Ovary (tissue), 9 donors: ENCODE results near the gene UHRF1. TPM values are rescaled to one million over a fixed set of nuclear protein-coding genes. Genes with fewer than 3 reads are reported as not detected.

Experiments
- DNase-seq, 5 donors: peaks; one replicate each; pipeline ENCODE4 v3.0.0-alpha.2; 2019 to 2020
- H3K27ac ChIP-seq, 2 donors: fragments of 200-600 bp; one replicate each; pipeline versions ENCODE4 v1.5.1 to v1.8.0; 2019 to 2022
- H3K27me3 ChIP-seq: fragments of 200-600 bp; one replicate; pipeline ENCODE4 v1.8.0; 2022
- H3K36me3 ChIP-seq: fragments of 200-600 bp; sonication (generic); one replicate; pipeline ENCODE4 v1.5.1; 2019
- H3K4me1 ChIP-seq: one replicate; pipeline ENCODE4 v1.8.1; 2013; ENCODE audit warnings: mild to moderate bottlenecking, moderate library complexity; ENCODE audit not compliant: insufficient read depth
- H3K4me3 ChIP-seq: fragments of 200-600 bp; sonication (generic); one replicate; pipeline ENCODE4 v1.5.1; 2017
- H3K9me3 ChIP-seq, 2 donors: fragments of 200-600 bp in 1 of 2; sonication (generic) in 1 of 2; one replicate each; pipeline versions ENCODE4 v1.5.1 to v1.8.1; 2013 to 2019; ENCODE audit warnings: mild to moderate bottlenecking in 1 of 2, moderate library complexity in 1 of 2
- EP300 ChIP-seq: sonication (generic); formaldehyde crosslinking; IDR thresholded peaks from one replicate; pipeline ENCODE4 v1.6.1; 2017; ENCODE audit warnings: antibody characterized with exemption
- POLR2A ChIP-seq: fragments of 450-650 bp; IDR thresholded peaks from one replicate; pipeline ENCODE4 v1.6.1; 2017; ENCODE audit warnings: antibody characterized with exemption, mild to moderate bottlenecking, moderate library complexity
- WGBS, 3 donors: extraction: QIAGEN DNeasy Blood & Tissue Kit in 1 of 3; methylation state at CpG; one replicate each; pipeline versions ENCODE4 v1.1.5 to v1.1.7; 2013 to 2017; 5-methylcytosine and 5-hydroxymethylcytosine counted together
- intact Hi-C, 4 donors: fragments of 100-400 bp; cut with DNase I; formaldehyde crosslinking; loops; one replicate each; pipeline versions ENCODE4 v1.11.0 to v1.15.1; 2022 to 2023
- polyA plus RNA-seq, 2 donors: library from polyadenylated mRNA; stranded (reverse); fragments of 200-250 nt in 1 of 2; fragments of 350-450 nt in 1 of 2; fragmentation: Illumina TruSeq in 1 of 2; extraction: RNeasy Lipid Tissue Mini Kit (QIAGEN cat#74804) in 1 of 2; gene quantifications; one replicate each; pipeline ENCODE4 v1.2.3, GENCODE V29; 2013 to 2014
- total RNA-seq, 7 donors: library from RNA; depleted of rRNA in 2 of 7; stranded (reverse); fragments of >200 nt in 2 of 7; fragmentation: NEBNext Ultra II Directional in 3 of 7; extraction: Animal tissue kit (Norgen Biotek cat#: 25700) in 3 of 7; gene quantifications; one replicate each; pipeline versions ENCODE4 v1.1.0 to v1.2.4, GENCODE V29; 2016 to 2023
- TF ChIP-seq, protein P1 (sequence below), 3 donors: fragments of 450-650 bp in 2 of 3; fragments of 200-600 bp in 1 of 3; IDR thresholded peaks; one replicate each; pipeline versions ENCODE4 v1.5.1 to v1.8.0; 2016 to 2022; ENCODE audit warnings: antibody characterized with exemption in 3 of 3, mild to moderate bottlenecking in 1 of 3
- donor health status: DM: no; HTN: no; CAD: no; lungs with moderate emphysema.
- donor health status: DM: no; HTN: no; CAD: no.
- donor health status: Bipolar disorder and iron deficiency.
- donor health status: DM: yes; HTN: yes; CAD: no.
- donor health status: DM: no; HTN: no; CAD: no.
- donor health status: DM: yes; HTN: yes; CAD: no.

The UHRF1 gene
- total and polyA plus RNA-seq, 9 donors: 0.18 to 4.0 (median 0.50) TPM

DNA sequence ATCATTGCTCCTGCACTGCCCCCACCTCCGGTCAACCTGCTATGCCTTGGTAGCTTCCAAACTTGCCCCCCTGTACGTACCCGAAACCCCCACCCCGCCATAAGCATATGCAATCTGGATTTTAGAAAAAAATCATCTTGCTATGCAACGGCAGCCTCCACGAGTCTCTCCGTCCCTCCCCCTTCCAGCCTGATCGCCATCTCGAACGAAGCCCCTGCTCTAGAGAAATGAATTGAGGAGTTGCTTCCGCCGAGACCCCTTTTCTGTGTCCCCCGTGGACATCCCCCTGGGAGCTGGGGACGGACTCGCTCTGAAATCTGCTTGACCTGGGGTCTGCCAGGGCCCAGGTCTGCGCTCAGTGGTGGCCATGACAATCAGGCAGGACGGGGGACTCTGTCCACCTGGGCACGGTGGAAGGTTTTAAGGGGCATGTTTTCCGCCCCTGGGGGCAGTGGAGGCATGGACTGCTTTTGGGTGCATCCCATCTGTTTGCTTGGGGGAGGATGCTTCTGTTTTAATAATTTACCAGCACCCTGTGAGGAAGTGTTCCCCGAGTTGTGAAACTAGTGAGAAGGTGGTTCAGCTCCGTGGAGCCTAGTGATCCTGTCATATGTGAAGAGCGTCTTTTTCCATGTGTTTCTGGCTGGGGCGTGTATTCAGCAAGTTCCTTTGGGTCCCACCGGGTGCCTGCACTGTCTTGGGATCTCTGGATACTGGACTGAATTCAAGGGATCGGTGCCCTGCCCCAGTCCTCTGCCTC lies 60.7 kb downstream of the UHRF1 start:
- no peaks in the 10 kb centered on the region for H3K27me3 ChIP-seq
- WGBS, 3 donors: 2% methylated on average over 25 of the region's 25 CpGs
- peak overlapping the region in 1 of 2 donors; percentile 61 for H3K27ac ChIP-seq
- H3K4me1 ChIP-seq: peaks cover 12% of the 10 kb centered on the region
- peak in 3 of 5 donors; percentile 34 to 50 (median 47) for DNase-seq
- TF ChIP-seq EP300: no peak
- TF ChIP-seq, protein P1, sequence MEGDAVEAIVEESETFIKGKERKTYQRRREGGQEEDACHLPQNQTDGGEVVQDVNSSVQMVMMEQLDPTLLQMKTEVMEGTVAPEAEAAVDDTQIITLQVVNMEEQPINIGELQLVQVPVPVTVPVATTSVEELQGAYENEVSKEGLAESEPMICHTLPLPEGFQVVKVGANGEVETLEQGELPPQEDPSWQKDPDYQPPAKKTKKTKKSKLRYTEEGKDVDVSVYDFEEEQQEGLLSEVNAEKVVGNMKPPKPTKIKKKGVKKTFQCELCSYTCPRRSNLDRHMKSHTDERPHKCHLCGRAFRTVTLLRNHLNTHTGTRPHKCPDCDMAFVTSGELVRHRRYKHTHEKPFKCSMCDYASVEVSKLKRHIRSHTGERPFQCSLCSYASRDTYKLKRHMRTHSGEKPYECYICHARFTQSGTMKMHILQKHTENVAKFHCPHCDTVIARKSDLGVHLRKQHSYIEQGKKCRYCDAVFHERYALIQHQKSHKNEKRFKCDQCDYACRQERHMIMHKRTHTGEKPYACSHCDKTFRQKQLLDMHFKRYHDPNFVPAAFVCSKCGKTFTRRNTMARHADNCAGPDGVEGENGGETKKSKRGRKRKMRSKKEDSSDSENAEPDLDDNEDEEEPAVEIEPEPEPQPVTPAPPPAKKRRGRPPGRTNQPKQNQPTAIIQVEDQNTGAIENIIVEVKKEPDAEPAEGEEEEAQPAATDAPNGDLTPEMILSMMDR (IDR thresholded peaks at IDR 0.05): no peak
- H3K4me3 ChIP-seq: peak overlapping the region; percentile 71
- H3K9me3 ChIP-seq: no peaks in the 10 kb centered on the region
- intact Hi-C loops: loop anchor here in 1 of 4 donors (5.0 kb wide), 1 partner anchor 43 kb away; no protein-coding TSS in a partner anchor
- no peaks in the 10 kb centered on the region for H3K36me3 ChIP-seq

DNA sequence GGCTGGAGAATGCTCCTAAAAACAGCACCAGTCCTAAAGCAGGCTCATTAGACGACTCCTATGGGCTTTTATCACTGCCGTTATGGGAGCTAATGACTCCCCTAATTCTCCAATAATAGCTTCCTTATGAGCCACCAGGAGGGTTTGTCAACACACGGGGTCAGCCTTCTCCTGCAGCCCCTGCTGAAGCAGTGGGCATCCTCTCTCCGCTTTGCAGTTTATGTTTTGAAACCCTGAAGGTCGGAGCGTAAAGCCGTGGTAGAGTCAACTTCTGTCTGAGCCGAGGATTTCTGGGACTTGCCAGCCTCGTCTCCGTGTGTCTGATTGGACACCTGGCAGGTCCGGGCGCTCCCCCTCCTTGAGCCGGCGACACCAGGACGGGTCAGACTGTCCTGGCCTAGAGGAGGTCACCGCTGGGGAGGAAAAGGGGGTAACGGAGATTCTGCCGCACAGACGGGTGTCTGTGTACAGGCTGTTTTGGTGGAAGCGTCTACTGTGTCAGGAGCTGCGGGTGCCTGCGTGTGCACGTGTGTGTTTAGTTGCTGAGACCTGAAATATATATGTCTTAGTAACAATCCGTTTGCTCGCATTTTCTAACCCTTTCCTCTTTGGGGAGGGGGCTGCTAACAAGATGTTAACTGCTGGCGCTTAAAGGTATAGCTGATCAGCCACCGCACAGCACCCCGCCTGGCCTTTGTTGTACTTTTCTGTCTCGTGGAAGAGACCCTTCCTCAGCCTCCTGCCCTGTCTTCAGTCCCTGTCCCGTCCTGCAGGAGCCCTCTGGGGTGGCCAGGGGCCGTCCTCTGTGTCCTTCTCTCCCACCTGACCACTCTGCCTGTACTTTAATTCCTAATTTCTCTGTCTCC lies 61.5 kb downstream of the UHRF1 start:
- Histone ChIP-seq H3K27ac (peak overlapping the region; percentile 12 to 61), H3K27me3 (no peaks in the 10 kb centered on the region), H3K36me3 (no peaks in the 10 kb centered on the region), H3K9me3 (no peaks in the 10 kb centered on the region), H3K4me1 (peaks cover 17% of the 10 kb centered on the region), H3K4me3 (peak overlapping the region; percentile 71)
- intact Hi-C loops: no loop called here
- WGBS, 3 donors: 7 to 10% (median 7%) methylated on average over 31 of the region's 31 CpGs
- TF ChIP-seq POLR2A (no peak), EP300 (no peak)
- TF ChIP-seq, protein P1 (IDR thresholded peaks at IDR 0.05): no peak
- DNase-seq: peak in 3 of 5 donors; percentile 42 to 63 (median 54)

DNA sequence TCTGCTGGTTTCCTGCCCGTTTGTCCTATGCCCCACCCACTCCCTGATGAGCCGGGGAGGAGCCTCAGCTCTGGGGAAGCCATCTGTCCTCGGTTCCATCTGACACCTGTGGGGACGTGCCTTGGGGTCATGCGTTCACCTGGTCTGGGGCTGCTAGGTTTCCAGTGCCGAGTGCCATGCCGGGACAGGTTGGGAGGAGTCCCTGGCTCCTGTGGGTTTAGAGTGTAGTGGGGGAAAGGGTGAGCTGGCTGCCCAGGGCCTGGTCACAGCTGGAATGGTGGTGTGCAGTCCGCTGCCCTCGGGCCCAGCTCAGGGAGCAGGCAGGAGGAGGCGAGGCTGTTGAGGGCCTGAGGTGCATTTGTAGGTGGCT lies 62.1 kb downstream of the UHRF1 start:
- TF ChIP-seq, protein P1 (IDR thresholded peaks at IDR 0.05): no peak
- Histone ChIP-seq H3K36me3 (no peaks in the 10 kb centered on the region), H3K4me3 (peak overlapping the region; percentile 71), H3K27ac (peak overlapping the region in 1 of 2 donors; percentile 61), H3K9me3 (no peaks in the 10 kb centered on the region), H3K27me3 (no peaks in the 10 kb centered on the region), H3K4me1 (peaks cover 18% of the 10 kb centered on the region)
- 16 to 33% (median 17%) methylated on average over 10 of the region's 10 CpGs for WGBS, 3 donors
- peak in 4 of 5 donors; percentile 39 to 65 (median 50) for DNase-seq
- intact Hi-C loops: no loop called here

DNA sequence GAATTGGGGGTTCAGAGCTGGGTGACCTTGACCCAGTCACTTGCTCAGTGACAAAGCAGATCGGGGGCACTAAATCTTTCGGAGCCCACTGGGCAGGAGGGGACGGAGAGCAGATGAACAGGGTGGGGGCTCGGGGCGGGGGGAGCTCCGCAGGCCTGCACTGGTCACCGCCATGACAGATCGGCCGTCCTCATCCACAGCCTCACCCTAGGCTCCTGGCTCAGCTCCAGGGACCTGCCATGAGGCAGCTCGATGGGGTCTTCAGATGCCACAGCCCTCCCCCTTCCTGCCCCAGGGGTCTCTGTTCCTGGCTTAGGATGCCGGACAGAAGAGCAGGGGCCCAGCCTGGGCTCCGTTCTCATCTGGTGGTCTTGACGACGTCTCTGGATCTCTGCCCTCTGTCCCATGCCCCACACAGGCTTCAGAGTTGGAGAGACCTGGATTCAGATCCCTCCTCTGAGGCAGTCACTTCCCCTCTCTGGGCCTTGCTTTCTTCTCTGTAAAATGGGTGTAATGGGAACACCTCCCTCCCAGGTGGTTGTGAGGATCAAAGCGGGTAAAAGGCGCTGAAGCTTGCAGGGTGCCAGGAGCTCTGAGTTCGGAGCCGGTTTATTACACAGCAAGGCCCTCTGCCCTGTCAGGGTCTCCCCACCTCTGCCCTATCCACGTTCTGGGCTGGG lies 62.7 kb downstream of the UHRF1 start:
- Histone ChIP-seq H3K27ac (peak overlapping the region in 1 of 2 donors; percentile 61), H3K36me3 (no peaks in the 10 kb centered on the region), H3K27me3 (no peaks in the 10 kb centered on the region), H3K4me1 (peaks cover 21% of the 10 kb centered on the region), H3K4me3 (no peak overlapping the region), H3K9me3 (no peaks in the 10 kb centered on the region)
- TF ChIP-seq POLR2A: no peak
- TF ChIP-seq, protein P1 (IDR thresholded peaks at IDR 0.05): no peak
- no peak for TF ChIP-seq EP300
- DNase-seq: peak in 4 of 5 donors; percentile 40 to 62 (median 54)
- 67 to 74% (median 74%) methylated on average over 19 of the region's 19 CpGs for WGBS, 3 donors
- intact Hi-C loops: no loop called here
